Iris pigment epithelial cell (primary cell): Measurements from ENCODE around the gene IGFBP3.
A peak's percentile ranks its signal among the peaks of the same experiment; 100 is the strongest.

Source experiments
- DNase-seq: peaks from one replicate; pipeline ENCODE4 v3.0.0-alpha.2; 2011; ENCODE audit warnings: low read depth

Gene IGFBP3

DNA sequence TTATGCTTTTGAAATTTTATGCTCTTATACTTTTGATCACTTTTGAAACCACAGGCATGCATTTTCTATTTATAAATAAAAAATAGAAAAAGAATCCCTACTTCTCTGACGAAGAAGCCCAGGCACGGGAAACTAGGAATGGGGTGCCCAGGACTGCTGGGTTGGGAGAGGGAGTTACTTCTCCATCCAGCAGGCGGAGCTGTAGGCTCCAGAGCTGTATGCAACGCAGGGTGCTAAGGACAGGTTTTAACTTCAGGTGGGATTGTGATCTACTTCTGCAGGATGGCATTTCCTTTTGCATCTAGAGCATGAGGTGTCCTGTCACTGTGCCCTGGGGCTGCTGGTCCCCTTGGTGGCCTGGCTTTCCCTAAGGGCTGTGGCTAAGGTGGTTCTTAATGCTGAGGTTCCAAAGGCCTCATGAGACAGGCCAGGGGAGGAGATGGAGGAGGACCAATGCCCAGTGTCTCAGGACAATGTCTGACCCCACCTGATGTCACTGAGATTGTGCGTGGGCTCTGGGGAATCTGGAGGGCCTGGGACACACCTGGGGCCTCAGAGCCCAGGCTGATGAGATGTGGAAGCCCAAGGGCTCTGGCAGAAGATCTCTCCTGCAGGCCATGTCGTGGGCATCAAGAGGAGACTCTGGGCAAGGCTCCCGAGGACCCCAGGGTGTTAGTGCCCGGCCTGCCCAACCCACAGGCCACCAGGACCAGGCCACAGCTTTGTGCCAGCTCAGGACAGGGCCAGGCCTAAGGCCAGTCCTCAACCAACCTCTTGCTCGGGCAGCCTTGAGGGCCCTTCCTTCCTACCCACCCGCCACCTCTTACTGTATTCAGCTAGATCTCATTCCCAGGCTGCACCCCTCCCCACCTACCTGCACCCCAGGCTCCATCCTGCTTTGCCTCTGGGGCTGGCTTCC lies 48.7 kb downstream of the IGFBP3 start:
- DNase-seq: no peak

DNA sequence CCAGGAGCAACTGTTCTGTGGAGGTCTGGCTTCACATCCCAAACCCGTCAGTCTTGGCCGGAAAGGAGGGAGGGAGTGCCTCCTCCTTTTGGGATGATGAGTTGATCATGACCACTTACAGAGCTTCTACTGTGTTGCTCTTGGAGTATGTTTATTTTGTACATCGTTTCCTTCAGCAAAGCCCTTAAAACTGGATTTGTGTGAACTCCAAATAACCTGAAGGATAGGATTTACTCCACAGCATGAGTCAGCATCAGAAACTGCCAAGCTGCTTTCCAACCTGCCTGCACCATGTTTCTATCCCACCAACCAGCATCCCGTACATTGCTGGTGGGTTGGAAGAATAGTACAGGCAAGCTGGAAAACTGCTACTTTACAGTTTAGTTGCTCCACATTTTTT lies 51.6 kb downstream of the IGFBP3 start:
- DNase-seq: peak; percentile 72

- DNase-seq: no peak
These were observed 53.6 kb downstream of the IGFBP3 start for GRCh38 chr7:45867471-45867870.

DNA sequence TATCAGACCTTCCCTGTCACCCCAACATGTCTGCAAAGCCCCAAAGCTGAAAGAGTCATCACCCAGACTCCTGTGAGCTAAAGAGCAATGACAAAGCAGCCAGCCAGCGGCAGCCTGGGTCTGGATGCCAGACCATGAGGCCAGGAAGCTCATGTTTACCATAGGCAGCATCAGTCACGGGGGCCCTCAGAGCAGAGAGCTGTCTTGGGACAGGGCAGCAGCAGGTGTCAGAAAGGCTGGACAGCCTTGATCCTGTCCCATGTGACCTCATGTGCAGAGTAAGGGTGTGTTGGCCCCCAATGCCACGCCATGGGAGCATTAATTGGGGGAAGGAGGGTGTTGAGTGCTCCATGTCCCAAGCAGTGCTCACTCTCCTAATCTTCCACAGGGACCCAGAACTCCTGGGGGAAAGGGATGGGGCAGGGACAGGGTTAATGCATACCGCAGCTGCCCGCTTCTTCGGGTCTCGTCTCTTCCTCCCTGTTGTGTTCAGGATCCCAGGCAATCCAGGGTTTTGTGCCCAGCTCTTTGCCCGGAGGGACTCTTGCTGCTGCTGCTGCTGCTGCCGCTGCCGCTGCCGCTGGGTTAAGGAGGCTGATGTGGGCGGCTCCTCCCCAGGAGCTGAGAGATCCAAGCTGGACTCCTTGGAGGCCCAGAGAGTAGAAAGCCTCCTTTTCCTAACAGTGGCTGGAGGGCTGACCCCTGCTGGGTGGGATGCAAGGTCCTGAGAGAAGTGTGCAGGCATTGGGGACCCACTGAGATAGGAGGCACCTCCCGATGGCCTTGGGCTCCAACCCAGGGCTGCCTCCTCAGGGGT lies 55.3 kb downstream of the IGFBP3 start:
- no peak for DNase-seq

GRCh38 chr7:45863715-45864114 lies 57.4 kb downstream of the IGFBP3 start:
- no peak for DNase-seq
